CD4-positive, alpha-beta T cell treated with Interleukin-15 for 1 hour (primary cell): Measurements from ENCODE around the gene CAMK2D.
"Not testable (repeated sequence)": the region's sequence is repeated elsewhere in the genome, so short reads cannot be mapped to it uniquely, and the experiment has no call there.

Source experiments
- DNase-seq: peaks from one replicate; pipeline ENCODE4 v3.0.0-alpha.2; 2020

CAMK2D gene

GRCh38 chr4:113761620-113762185 lies at the start of gene CAMK2D:
Gene CAMK2D, minus strand, starts transcription at chr4:113761738. Its CDS starts 670 bp downstream, at chr4:113761068.
- peak; percentile 86 for DNase-seq

GRCh38 chr4:113810906-113811305 lies 49.4 kb upstream of the CAMK2D start:
- DNase-seq: no peak

- DNase-seq: peak; percentile 68
Observed at GRCh38 chr4:113809311-113809710, 47.8 kb upstream of the CAMK2D start.

GRCh38 chr4:113806850-113807249 lies 45.3 kb upstream of the CAMK2D start:
- DNase-seq: no peak

GRCh38 chr4:113801882-113802281 lies 40.3 kb upstream of the CAMK2D start:
- no peak for DNase-seq

GRCh38 chr4:113796381-113796780 lies 34.8 kb upstream of the CAMK2D start:
- not testable (repeated sequence) for DNase-seq

GRCh38 chr4:113790478-113790877 lies 28.9 kb upstream of the CAMK2D start:
- DNase-seq: no peak

GRCh38 chr4:113788888-113789287 lies 27.4 kb upstream of the CAMK2D start:
- no peak for DNase-seq

GRCh38 chr4:113785781-113786180 lies 24.2 kb upstream of the CAMK2D start:
- DNase-seq: no peak

- DNase-seq: no peak
Observed at GRCh38 chr4:113784497-113785250, 23.1 kb upstream of the CAMK2D start.

GRCh38 chr4:113783701-113784100 lies 22.2 kb upstream of the CAMK2D start:
- no peak for DNase-seq

GRCh38 chr4:113783289-113783688 lies 21.8 kb upstream of the CAMK2D start:
- no peak for DNase-seq

GRCh38 chr4:113781439-113782040 lies 20.0 kb upstream of the CAMK2D start:
- DNase-seq: no peak

- no peak for DNase-seq
Observed at GRCh38 chr4:113776679-113777078, 15.1 kb upstream of the CAMK2D start.

- no peak for DNase-seq
Observed at GRCh38 chr4:113776016-113776415, 14.5 kb upstream of the CAMK2D start.

GRCh38 chr4:113773756-113774155 lies 12.2 kb upstream of the CAMK2D start:
- DNase-seq: no peak

GRCh38 chr4:113773014-113773413 lies 11.5 kb upstream of the CAMK2D start:
- no peak for DNase-seq

- DNase-seq: no peak
Observed at GRCh38 chr4:113772319-113772718, 10.8 kb upstream of the CAMK2D start.

GRCh38 chr4:113769744-113770143 lies 8.2 kb upstream of the CAMK2D start:
- DNase-seq: no peak

GRCh38 chr4:113768952-113769351 lies 7.4 kb upstream of the CAMK2D start:
- DNase-seq: no peak

GRCh38 chr4:113766882-113767281 lies 5.3 kb upstream of the CAMK2D start:
- DNase-seq: no peak

GRCh38 chr4:113764720-113765264 lies 3.3 kb upstream of the CAMK2D start:
- DNase-seq: no peak

GRCh38 chr4:113763923-113764322 lies 2.4 kb upstream of the CAMK2D start:
- DNase-seq: not testable (repeated sequence)

GRCh38 chr4:113763029-113763285 lies 1.4 kb upstream of the CAMK2D start:
- DNase-seq: no peak
